WTC11 (cell line): Measurements from ENCODE around the gene CYB561A3. TPM values are rescaled to one million over a fixed set of nuclear protein-coding genes. Genes with fewer than 3 reads are reported as not detected.

Experiments
- ATAC-seq: fragments of 200-7000 bp; cut with Tn5 transposase; 2 replicates; pipeline ENCODE4 v1.10.0; 2021; ENCODE audit warnings: mild to moderate bottlenecking, moderate library complexity
- CTCF ChIA-PET: fragments of 300-600 bp; sonication (Branson Sonifier 250); formaldehyde crosslinking; loops from one replicate; lab custom pipeline; 2021; ENCODE audit warnings: antibody characterized with exemption; lab: Charles Lee
- POLR2A ChIA-PET: fragments of 350-600 bp; sonication (Branson Sonifier 250); formaldehyde crosslinking; loops from one replicate; lab custom pipeline; 2021; ENCODE audit warnings: antibody characterized with exemption; lab: Charles Lee
- DNase-seq: peaks from one replicate; pipeline ENCODE4 v3.0.0; 2021; ENCODE audit warnings: low spot score
- H3K27ac Mint-ChIP-seq: 2 replicates; pipeline ENCODE4 v1.8.0; 2021; ENCODE audit warnings: mixed read lengths
- H3K27me3 Mint-ChIP-seq: 2 replicates; pipeline ENCODE4 v1.8.0; 2021; ENCODE audit warnings: low read depth, mild to moderate bottlenecking, moderate library complexity, mixed read lengths
- H3K36me3 Mint-ChIP-seq: 2 replicates; pipeline ENCODE4 v1.8.0; 2021; ENCODE audit warnings: mixed read lengths
- H3K4me1 Mint-ChIP-seq: 2 replicates; pipeline ENCODE4 v1.8.0; 2022; ENCODE audit warnings: mixed read lengths
- H3K4me3 Mint-ChIP-seq: 2 replicates; pipeline ENCODE4 v1.8.0; 2021; ENCODE audit warnings: mild to moderate bottlenecking, moderate library complexity, mixed read lengths
- H3K9me3 Mint-ChIP-seq: 2 replicates; pipeline ENCODE4 v1.8.0; 2021; ENCODE audit warnings: mixed read lengths
- ATF1 ChIP-seq: sonication (generic); formaldehyde crosslinking; IDR thresholded peaks from 2 replicates; pipeline ENCODE4 v1.8.1; 2023; ENCODE audit warnings: mild to moderate bottlenecking, moderate library complexity, missing genetic modification reagents
- FOXP1 ChIP-seq: sonication (generic); formaldehyde crosslinking; IDR thresholded peaks from 2 replicates; pipeline ENCODE4 v1.8.0; 2022; ENCODE audit warnings: missing genetic modification reagents, mild to moderate bottlenecking, moderate library complexity, borderline replicate concordance
- GABPB1 ChIP-seq: sonication (generic); formaldehyde crosslinking; IDR thresholded peaks from 2 replicates; pipeline ENCODE4 v1.8.1; 2023; ENCODE audit warnings: mild to moderate bottlenecking, missing genetic modification reagents
- MAX ChIP-seq: sonication (generic); formaldehyde crosslinking; IDR thresholded peaks from 2 replicates; pipeline ENCODE4 v1.8.0; 2022; ENCODE audit warnings: mild to moderate bottlenecking, missing genetic modification reagents
- NFATC4 ChIP-seq: fragments of 250-450 bp; sonication (Bioruptor Pico); IDR thresholded peaks from 2 replicates; pipeline ENCODE4 v1.9.0; 2021; ENCODE audit warnings: mild to moderate bottlenecking
- NR3C1 ChIP-seq: sonication (generic); formaldehyde crosslinking; conservative IDR thresholded peaks from 2 replicates; pipeline ENCODE4 v1.8.1; 2023; ENCODE audit warnings: low read depth, mild to moderate bottlenecking, missing genetic modification reagents
- OVOL2 ChIP-seq: fragments of 250-450 bp; sonication (Bioruptor Pico); IDR thresholded peaks from 2 replicates; pipeline ENCODE4 v1.9.0; 2021; ENCODE audit warnings: mild to moderate bottlenecking, borderline replicate concordance
- PRDM15 ChIP-seq: sonication (generic); formaldehyde crosslinking; IDR thresholded peaks from 2 replicates; pipeline ENCODE4 v1.8.0; 2022; ENCODE audit warnings: missing genetic modification reagents
- PREB ChIP-seq: sonication (generic); formaldehyde crosslinking; IDR thresholded peaks from 2 replicates; pipeline ENCODE4 v1.8.1; 2022; ENCODE audit warnings: mild to moderate bottlenecking, missing genetic modification reagents, moderate library complexity, borderline replicate concordance
- PRRX2 ChIP-seq: fragments of 250-450 bp; sonication (Bioruptor Pico); IDR thresholded peaks from 2 replicates; pipeline ENCODE4 v1.8.0; 2021; ENCODE audit warnings: mild to moderate bottlenecking
- TEAD1 ChIP-seq: sonication (generic); formaldehyde crosslinking; IDR thresholded peaks from 2 replicates; pipeline ENCODE4 v1.8.0; 2022; ENCODE audit warnings: mild to moderate bottlenecking, missing genetic modification reagents
- total RNA-seq: library from RNA; stranded (reverse); gene quantifications from 3 replicates; pipeline ENCODE4 v1.2.3, GENCODE V29; 2021
- TF ChIP-seq, protein P1 (sequence below): sonication (generic); formaldehyde crosslinking; IDR thresholded peaks from 2 replicates; pipeline ENCODE4 v1.8.1; 2023; ENCODE audit warnings: mild to moderate bottlenecking, missing genetic modification reagents
- TF ChIP-seq, protein P2 (sequence below): sonication (generic); formaldehyde crosslinking; IDR thresholded peaks from 2 replicates; pipeline ENCODE4 v1.8.0; 2023; ENCODE audit warnings: missing genetic modification reagents, mild to moderate bottlenecking, borderline replicate concordance
- TF ChIP-seq, protein P3 (sequence below): sonication (generic); formaldehyde crosslinking; IDR thresholded peaks from 2 replicates; pipeline ENCODE4 v1.8.1; 2023; ENCODE audit warnings: mild to moderate bottlenecking, missing genetic modification reagents
- TF ChIP-seq, protein P4 (sequence below): fragments of 250-450 bp; sonication (Bioruptor Pico); IDR thresholded peaks from 2 replicates; pipeline ENCODE4 v2.1.2; 2022; ENCODE audit warnings: mild to moderate bottlenecking, moderate library complexity

The CYB561A3 gene
- total RNA-seq, 1 experiment from 2014 or later, result 38.8 TPM

GRCh38 chr11:61339490-61339878 is 22.2 kb downstream of the CYB561A3 start (continued):
- TF ChIP-seq, protein P1, sequence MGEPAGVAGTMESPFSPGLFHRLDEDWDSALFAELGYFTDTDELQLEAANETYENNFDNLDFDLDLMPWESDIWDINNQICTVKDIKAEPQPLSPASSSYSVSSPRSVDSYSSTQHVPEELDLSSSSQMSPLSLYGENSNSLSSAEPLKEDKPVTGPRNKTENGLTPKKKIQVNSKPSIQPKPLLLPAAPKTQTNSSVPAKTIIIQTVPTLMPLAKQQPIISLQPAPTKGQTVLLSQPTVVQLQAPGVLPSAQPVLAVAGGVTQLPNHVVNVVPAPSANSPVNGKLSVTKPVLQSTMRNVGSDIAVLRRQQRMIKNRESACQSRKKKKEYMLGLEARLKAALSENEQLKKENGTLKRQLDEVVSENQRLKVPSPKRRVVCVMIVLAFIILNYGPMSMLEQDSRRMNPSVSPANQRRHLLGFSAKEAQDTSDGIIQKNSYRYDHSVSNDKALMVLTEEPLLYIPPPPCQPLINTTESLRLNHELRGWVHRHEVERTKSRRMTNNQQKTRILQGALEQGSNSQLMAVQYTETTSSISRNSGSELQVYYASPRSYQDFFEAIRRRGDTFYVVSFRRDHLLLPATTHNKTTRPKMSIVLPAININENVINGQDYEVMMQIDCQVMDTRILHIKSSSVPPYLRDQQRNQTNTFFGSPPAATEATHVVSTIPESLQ (CRISPR knock-in tag), result no peak
- no peak for TF ChIP-seq PRRX2

DNA sequence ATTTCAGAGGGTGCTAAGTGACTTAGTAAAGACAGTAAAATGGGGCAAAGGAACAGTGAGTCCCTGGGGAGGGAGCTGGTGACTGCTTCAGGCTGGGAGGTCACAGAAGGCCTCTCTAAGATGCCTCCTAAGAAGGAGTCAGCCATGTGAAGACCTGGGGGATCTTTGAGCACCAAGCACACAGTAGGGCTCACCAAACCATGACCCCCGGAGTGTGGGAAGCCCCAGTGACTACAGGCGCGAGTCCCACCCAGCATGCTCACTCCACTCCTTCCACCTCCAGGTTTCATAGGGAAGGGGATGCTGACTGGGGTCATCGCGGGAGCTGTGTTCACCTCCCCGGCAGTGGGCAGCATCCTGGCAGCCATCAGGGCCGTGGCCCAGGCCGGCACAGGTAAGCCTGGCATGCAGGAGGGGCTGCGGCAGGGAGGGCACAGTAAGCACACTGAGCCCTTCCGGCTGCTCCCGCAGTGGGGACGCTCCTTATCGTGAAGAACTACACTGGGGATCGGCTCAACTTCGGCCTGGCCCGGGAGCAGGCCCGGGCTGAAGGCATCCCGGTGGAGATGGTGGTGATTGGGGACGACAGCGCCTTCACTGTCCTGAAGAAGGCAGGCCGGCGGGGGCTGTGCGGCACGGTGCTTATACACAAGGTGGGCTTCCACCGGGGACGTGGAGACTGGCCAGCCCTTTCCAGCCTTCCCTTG is 22.7 kb downstream of the CYB561A3 start:
- Mint-ChIP-seq H3K27me3 (no peaks in the 10 kb centered on the region), H3K27ac (no peak overlapping the region), H3K36me3 (peaks cover 10% of the 10 kb centered on the region; the same call in 1 of the 2 replicates), H3K4me1 (peaks cover 26% of the 10 kb centered on the region), H3K9me3 (no peaks in the 10 kb centered on the region), H3K4me3 (no peak overlapping the region)
- POLR2A ChIA-PET, result no interaction called here
- ATAC-seq (no peak), DNase-seq (no peak)
- CTCF ChIA-PET, result interaction anchor here (8.1 kb wide), 1 partner anchor 45 kb away, joined by 346 read pairs; no protein-coding TSS in a partner anchor
- TF ChIP-seq ATF1 (CRISPR knock-in tag) (no peak), TEAD1 (CRISPR knock-in tag) (no peak), PRDM15 (CRISPR knock-in tag) (no peak), NFATC4 (no peak), PREB (CRISPR knock-in tag) (no peak), NR3C1 (no peak), OVOL2 (no peak), MAX (CRISPR knock-in tag) (no peak), GABPB1 (CRISPR knock-in tag) (no peak), FOXP1 (no peak)
- TF ChIP-seq, protein P1 (CRISPR knock-in tag), result no peak
- TF ChIP-seq, protein P2, sequence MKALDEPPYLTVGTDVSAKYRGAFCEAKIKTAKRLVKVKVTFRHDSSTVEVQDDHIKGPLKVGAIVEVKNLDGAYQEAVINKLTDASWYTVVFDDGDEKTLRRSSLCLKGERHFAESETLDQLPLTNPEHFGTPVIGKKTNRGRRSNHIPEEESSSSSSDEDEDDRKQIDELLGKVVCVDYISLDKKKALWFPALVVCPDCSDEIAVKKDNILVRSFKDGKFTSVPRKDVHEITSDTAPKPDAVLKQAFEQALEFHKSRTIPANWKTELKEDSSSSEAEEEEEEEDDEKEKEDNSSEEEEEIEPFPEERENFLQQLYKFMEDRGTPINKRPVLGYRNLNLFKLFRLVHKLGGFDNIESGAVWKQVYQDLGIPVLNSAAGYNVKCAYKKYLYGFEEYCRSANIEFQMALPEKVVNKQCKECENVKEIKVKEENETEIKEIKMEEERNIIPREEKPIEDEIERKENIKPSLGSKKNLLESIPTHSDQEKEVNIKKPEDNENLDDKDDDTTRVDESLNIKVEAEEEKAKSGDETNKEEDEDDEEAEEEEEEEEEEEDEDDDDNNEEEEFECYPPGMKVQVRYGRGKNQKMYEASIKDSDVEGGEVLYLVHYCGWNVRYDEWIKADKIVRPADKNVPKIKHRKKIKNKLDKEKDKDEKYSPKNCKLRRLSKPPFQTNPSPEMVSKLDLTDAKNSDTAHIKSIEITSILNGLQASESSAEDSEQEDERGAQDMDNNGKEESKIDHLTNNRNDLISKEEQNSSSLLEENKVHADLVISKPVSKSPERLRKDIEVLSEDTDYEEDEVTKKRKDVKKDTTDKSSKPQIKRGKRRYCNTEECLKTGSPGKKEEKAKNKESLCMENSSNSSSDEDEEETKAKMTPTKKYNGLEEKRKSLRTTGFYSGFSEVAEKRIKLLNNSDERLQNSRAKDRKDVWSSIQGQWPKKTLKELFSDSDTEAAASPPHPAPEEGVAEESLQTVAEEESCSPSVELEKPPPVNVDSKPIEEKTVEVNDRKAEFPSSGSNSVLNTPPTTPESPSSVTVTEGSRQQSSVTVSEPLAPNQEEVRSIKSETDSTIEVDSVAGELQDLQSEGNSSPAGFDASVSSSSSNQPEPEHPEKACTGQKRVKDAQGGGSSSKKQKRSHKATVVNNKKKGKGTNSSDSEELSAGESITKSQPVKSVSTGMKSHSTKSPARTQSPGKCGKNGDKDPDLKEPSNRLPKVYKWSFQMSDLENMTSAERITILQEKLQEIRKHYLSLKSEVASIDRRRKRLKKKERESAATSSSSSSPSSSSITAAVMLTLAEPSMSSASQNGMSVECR (CRISPR knock-in tag), result no peak
- TF ChIP-seq, protein P3, sequence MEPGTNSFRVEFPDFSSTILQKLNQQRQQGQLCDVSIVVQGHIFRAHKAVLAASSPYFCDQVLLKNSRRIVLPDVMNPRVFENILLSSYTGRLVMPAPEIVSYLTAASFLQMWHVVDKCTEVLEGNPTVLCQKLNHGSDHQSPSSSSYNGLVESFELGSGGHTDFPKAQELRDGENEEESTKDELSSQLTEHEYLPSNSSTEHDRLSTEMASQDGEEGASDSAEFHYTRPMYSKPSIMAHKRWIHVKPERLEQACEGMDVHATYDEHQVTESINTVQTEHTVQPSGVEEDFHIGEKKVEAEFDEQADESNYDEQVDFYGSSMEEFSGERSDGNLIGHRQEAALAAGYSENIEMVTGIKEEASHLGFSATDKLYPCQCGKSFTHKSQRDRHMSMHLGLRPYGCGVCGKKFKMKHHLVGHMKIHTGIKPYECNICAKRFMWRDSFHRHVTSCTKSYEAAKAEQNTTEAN (CRISPR knock-in tag), result no peak
- TF ChIP-seq, protein P4, sequence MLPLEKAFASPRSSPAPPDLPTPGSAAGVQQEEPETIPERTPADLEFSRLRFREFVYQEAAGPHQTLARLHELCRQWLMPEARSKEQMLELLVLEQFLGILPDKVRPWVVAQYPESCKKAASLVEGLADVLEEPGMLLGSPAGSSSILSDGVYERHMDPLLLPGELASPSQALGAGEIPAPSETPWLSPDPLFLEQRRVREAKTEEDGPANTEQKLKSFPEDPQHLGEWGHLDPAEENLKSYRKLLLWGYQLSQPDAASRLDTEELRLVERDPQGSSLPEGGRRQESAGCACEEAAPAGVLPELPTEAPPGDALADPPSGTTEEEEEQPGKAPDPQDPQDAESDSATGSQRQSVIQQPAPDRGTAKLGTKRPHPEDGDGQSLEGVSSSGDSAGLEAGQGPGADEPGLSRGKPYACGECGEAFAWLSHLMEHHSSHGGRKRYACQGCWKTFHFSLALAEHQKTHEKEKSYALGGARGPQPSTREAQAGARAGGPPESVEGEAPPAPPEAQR (CRISPR knock-in tag), result no peak
